ENCODE measurements around the gene NADSYN1. TPM values are rescaled to one million over a fixed set of nuclear protein-coding genes. Genes with fewer than 3 reads are reported as not detected.

Gene NADSYN1
- total RNA-seq, 2 donors from 2014 or later = 18.0 to 18.8 TPM

DNA sequence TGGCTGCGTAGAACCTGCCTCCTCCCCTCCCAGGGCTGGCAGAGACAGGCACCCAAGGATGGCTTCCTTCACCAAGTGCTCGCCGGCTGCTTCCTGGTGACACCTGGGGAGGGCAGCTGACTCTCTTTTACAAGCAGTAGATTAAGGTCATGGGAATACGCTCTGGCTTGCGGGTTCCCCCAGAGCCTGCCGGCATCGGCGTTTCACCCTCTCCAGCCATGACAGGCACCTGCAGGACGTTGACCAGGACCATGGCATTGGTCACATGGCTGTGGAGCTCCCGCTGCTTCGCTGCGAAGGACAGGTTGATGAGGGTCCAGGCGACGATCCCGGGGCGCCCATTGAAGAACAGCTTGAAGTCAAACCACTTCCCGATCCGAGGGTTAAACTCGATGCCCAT lies 14.4 kb upstream of the NADSYN1 start:
- no peak overlapping the region for H3K4me3 ChIP-seq
- H3K4me1 ChIP-seq = peaks cover 0 to 8% of the 10 kb centered on the region in 2 donors
- H3K9me3 ChIP-seq = no peaks in the 10 kb centered on the region
- no peak for DNase-seq (ENCODE audit: low spot score)
- H3K27me3 ChIP-seq = no peaks in the 10 kb centered on the region
- peaks cover 60% of the 10 kb centered on the region for H3K36me3 ChIP-seq
- H3K27ac ChIP-seq = no peak overlapping the region
- TF ChIP-seq, protein P1, sequence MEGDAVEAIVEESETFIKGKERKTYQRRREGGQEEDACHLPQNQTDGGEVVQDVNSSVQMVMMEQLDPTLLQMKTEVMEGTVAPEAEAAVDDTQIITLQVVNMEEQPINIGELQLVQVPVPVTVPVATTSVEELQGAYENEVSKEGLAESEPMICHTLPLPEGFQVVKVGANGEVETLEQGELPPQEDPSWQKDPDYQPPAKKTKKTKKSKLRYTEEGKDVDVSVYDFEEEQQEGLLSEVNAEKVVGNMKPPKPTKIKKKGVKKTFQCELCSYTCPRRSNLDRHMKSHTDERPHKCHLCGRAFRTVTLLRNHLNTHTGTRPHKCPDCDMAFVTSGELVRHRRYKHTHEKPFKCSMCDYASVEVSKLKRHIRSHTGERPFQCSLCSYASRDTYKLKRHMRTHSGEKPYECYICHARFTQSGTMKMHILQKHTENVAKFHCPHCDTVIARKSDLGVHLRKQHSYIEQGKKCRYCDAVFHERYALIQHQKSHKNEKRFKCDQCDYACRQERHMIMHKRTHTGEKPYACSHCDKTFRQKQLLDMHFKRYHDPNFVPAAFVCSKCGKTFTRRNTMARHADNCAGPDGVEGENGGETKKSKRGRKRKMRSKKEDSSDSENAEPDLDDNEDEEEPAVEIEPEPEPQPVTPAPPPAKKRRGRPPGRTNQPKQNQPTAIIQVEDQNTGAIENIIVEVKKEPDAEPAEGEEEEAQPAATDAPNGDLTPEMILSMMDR (IDR thresholded peaks at IDR 0.05) = no peak

DNA sequence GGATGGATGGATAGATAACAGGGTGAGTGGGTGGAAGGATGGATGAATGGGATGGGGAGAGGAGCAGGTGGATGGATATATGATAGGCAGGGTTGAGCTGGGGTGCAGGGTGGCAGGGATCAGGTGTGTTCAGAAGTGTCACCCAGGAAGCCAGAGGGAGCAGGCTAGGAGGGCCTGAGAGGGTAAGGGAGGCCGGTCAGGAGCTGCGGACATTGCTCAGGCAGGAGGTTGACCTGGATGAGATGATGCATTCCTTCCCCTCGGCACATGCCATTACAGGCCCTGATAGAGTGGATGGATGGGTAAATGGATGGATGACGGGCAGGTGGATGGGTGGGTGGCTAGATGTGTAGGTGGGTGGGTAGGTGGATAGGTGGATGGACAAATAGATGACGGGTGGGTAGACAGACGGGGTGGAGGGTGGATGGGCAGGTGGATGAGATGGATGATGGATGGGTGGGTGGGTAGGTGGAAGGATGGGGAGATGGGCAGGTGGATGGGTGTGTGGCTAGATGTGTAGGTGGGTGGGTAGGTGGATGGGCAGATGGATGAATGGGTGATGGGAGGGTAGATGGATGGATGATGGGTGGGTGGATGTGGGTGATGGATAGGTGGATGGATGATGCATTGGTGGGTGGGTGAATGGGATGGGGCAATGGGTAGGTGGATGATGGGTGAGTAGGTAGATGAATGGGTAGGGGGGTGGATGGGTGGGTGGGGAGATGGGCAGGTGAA lies 12.8 kb upstream of the NADSYN1 start:
- no peak for DNase-seq (ENCODE audit: low spot score)
- Histone ChIP-seq H3K4me1 (no peaks in the 10 kb centered on the region), H3K9me3 (no peaks in the 10 kb centered on the region), H3K36me3 (peaks cover 68% of the 10 kb centered on the region), H3K27me3 (no peaks in the 10 kb centered on the region), H3K4me3 (no peak overlapping the region), H3K27ac (no peak overlapping the region)
- TF ChIP-seq, protein P1 (IDR thresholded peaks at IDR 0.05) = no peak

DNA sequence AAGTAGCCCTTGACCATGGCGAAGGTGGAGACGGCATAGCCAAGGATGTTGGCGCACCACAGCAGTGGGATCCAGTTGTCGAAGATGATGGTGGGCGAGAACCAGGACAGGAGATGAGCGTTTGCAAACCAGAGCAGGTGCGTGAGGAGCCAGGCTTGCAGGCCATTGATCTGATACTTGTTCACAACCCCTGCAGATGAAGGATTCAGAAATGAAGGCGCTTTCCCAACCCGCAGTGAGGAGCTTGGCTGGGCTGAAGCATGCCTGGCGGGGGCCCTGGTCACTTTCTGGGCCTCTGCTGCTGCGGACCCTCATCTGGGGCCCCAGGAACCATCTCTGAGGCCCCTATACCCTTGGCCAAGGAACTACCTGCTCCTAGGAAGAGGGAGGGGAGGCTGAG lies 11.8 kb upstream of the NADSYN1 start:
- Histone ChIP-seq H3K9me3 (no peaks in the 10 kb centered on the region), H3K27me3 (no peaks in the 10 kb centered on the region), H3K4me3 (no peak overlapping the region), H3K36me3 (peaks cover 61% of the 10 kb centered on the region), H3K4me1 (no peaks in the 10 kb centered on the region), H3K27ac (no peak overlapping the region)
- DNase-seq (ENCODE audit: low spot score) = no peak
- TF ChIP-seq, protein P1 (IDR thresholded peaks at IDR 0.05) = no peak

DNA sequence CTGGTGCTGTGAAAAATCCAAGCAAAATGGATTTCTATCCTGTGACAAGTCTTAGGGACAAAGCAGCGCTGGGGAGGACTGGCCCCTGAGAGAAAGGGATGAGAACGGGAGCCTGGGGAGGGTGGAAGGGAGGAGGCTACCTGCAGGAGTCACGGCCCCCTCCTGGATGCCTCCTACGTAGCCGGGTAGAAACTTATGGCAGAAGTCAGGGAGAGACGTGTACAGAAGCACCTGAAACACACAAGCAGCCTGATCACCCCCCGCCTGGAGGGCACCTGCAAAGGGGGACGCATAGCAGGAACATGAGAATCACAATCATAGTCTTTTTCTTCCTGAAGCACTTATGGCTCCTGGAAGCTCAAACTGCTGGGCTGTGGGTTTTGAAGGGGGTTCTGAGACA lies 10.9 kb upstream of the NADSYN1 start:
- DNase-seq (ENCODE audit: low spot score) = no peak
- peaks cover 61% of the 10 kb centered on the region for H3K36me3 ChIP-seq
- TF ChIP-seq, protein P1 (IDR thresholded peaks at IDR 0.05) = no peak

DNA sequence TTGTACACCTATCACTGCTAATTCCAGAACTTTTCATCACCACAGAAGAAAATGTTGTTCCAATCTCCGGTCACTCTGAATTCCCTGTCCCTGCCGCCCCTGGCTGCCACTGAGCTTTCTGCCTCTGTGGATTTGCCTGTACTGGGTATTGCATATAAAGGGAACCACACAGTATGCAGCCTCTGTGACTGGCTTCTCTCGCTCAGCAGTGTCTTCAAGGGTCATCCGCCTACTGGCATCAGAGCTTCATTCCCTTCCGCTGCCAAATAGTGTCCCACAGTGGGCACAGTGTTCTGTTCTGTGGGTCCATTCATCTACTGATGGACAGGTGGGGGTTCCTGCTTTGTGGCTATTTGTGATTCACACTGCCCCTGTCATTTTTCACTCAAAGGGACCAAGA lies 10.1 kb upstream of the NADSYN1 start:
- Histone ChIP-seq H3K36me3 (peaks cover 56% of the 10 kb centered on the region), H3K9me3 (no peaks in the 10 kb centered on the region), H3K27ac (no peak overlapping the region), H3K27me3 (no peaks in the 10 kb centered on the region), H3K4me3 (no peak overlapping the region), H3K4me1 (peaks cover 0 to 7% of the 10 kb centered on the region in 2 donors)
- TF ChIP-seq, protein P1 (IDR thresholded peaks at IDR 0.05) = no peak
- no peak for DNase-seq (ENCODE audit: low spot score)

More for the DNA sequence above, 10.9 kb upstream of the NADSYN1 start:
- Histone ChIP-seq H3K4me1 (no peaks in the 10 kb centered on the region), H3K9me3 (no peaks in the 10 kb centered on the region), H3K27me3 (no peaks in the 10 kb centered on the region), H3K27ac (no peak overlapping the region), H3K4me3 (no peak overlapping the region)
